HepG2 (cell line): ENCODE measurements around the gene TRIM69. TPM values are rescaled to one million over a fixed set of nuclear protein-coding genes. Genes with fewer than 3 reads are reported as not detected.

ENCODE experiments used
- ARID5B ChIP-seq: IDR thresholded peaks from 2 replicates; pipeline ENCODE4 v1.4.0; 2020; ENCODE audit warnings: mild to moderate bottlenecking, missing genetic modification reagents
- ATF2 ChIP-seq: sonication (generic); formaldehyde crosslinking; IDR thresholded peaks from 2 replicates; pipeline ENCODE4 v1.4.0; 2020; ENCODE audit warnings: missing genetic modification reagents
- FOXA1 ChIP-seq, 2 experiments: fragments of 450-650 bp in 1 of 2; sonication (generic) in 1 of 2; formaldehyde crosslinking in 1 of 2; IDR thresholded peaks; 2 replicates each; pipeline versions ENCODE4 v1.4.0 to v1.6.1; 2016 to 2020; ENCODE audit warnings: missing genetic modification reagents in 1 of 2
- FOXP4 ChIP-seq: sonication (generic); formaldehyde crosslinking; IDR thresholded peaks from 2 replicates; pipeline ENCODE4 v1.4.0; 2020; ENCODE audit warnings: missing genetic modification reagents
- HIC2 ChIP-seq: sonication (generic); formaldehyde crosslinking; IDR thresholded peaks from 2 replicates; pipeline ENCODE4 v1.9.0; 2022; ENCODE audit warnings: low read depth, missing genetic modification reagents
- IKZF5 ChIP-seq: IDR thresholded peaks from 2 replicates; pipeline ENCODE4 v1.6.1; 2018; ENCODE audit warnings: missing genetic modification reagents, mild to moderate bottlenecking, missing compliant biosample characterization
- MAZ ChIP-seq, 2 experiments: sonication (generic) in 1 of 2; formaldehyde crosslinking in 1 of 2; IDR thresholded peaks; 2 replicates each; pipeline versions ENCODE4 v1.5.0 to v1.6.1; 2012 to 2020; ENCODE audit warnings: low read depth in 2 of 2, mild to moderate bottlenecking in 2 of 2, borderline replicate concordance in 1 of 2, improper control_type of control experiment in 1 of 2, low read length in 1 of 2, missing genetic modification reagents in 1 of 2, moderate library complexity in 1 of 2
- MEF2D ChIP-seq: sonication (generic); formaldehyde crosslinking; IDR thresholded peaks from 2 replicates; pipeline ENCODE4 v1.5.1; 2020; ENCODE audit warnings: mild to moderate bottlenecking, missing genetic modification reagents
- NFE2L1 ChIP-seq: sonication (generic); formaldehyde crosslinking; IDR thresholded peaks from 2 replicates; pipeline ENCODE4 v1.4.0; 2020; ENCODE audit warnings: missing genetic modification reagents, mild to moderate bottlenecking, borderline replicate concordance
- NR2F2 ChIP-seq: IDR thresholded peaks from 2 replicates; pipeline ENCODE4 v1.6.1; 2012; ENCODE audit warnings: low read depth, inconsistent platforms, borderline replicate concordance
- PRPF4 ChIP-seq: fragments of 200-400 bp; formaldehyde crosslinking; IDR thresholded peaks from 2 replicates; pipeline ENCODE4 v1.6.1; 2016; ENCODE audit warnings: low read length, low read depth; ENCODE audit not compliant: poor library complexity, severe bottlenecking
- RFX1 ChIP-seq: fragments of 450-650 bp; IDR thresholded peaks from 2 replicates; pipeline ENCODE4 v1.6.1; 2017
- ZFP91 ChIP-seq: sonication (generic); formaldehyde crosslinking; IDR thresholded peaks from 2 replicates; pipeline ENCODE4 v1.9.0; 2022; ENCODE audit warnings: missing genetic modification reagents, mild to moderate bottlenecking, borderline replicate concordance
- ZNF235 ChIP-seq: sonication (generic); formaldehyde crosslinking; IDR thresholded peaks from 2 replicates; pipeline ENCODE4 v1.8.1; 2023; ENCODE audit warnings: mild to moderate bottlenecking, missing genetic modification reagents, borderline replicate concordance
- ZNF576 ChIP-seq: sonication (generic); formaldehyde crosslinking; IDR thresholded peaks from 2 replicates; pipeline ENCODE4 v1.4.0; 2020; ENCODE audit warnings: mild to moderate bottlenecking, missing genetic modification reagents
- polyA plus RNA-seq, 8 experiments: library from polyadenylated mRNA; depleted of rRNA in 3 of 8; stranded (reverse) in 7 of 8; unstranded in 1 of 8; fragments of >200 nt; fragmentation: Illumina TruSeq in 4 of 8; extraction: Trizol in 4 of 8; gene quantifications; 2 replicates each; pipeline versions ENCODE4 v1.2.1 to v1.2.3, GENCODE V29; 2011 to 2016; ENCODE audit warnings: low read depth in 4 of 8, missing spikeins in 1 of 8, mixed read lengths in 1 of 8; ENCODE audit not compliant: insufficient read depth in 1 of 8
- total RNA-seq, 5 experiments: library from RNA; depleted of rRNA; stranded (reverse); fragments of >200 nt; fragmentation: Illumina TruSeq; extraction: Trizol; gene quantifications; 2 replicates each; pipeline ENCODE4 v1.2.3, GENCODE V29; 2016; ENCODE audit warnings: low read depth in 1 of 5

Gene TRIM69
- total and polyA plus RNA-seq, 2 of the 13 experiments (the other 11 are each of a cell fraction or from before 2014, with no cell fraction given) = 2.6 to 3.2 TPM

GRCh38 chr15:44812029-44812517 lies 75.7 kb downstream of the TRIM69 start (continued):
- 0 out of 2 replicates have a peak, but pooled peaks have one; percentile 55 for TF ChIP-seq MAZ (IDR thresholded peaks at IDR 0.05; ENCODE audit: borderline replicate concordance, low read depth, low read length)
- TF ChIP-seq MAZ (CRISPR knock-in tag; IDR thresholded peaks at IDR 0.05; ENCODE audit: low read depth) = 0 out of 2 replicates have a peak, but pooled peaks have one; percentile 58
- peak; percentile 60; the same call in 1 of the 2 replicates for TF ChIP-seq MEF2D
- no peak for TF ChIP-seq NFE2L1 (CRISPR knock-in tag)
- no peak for TF ChIP-seq FOXA1 (IDR thresholded peaks at IDR 0.05)
- peak; percentile 81; the same call in 1 of the 2 replicates for TF ChIP-seq FOXA1 (CRISPR knock-in tag; IDR thresholded peaks at IDR 0.05)
- peak; percentile 96 for TF ChIP-seq FOXP4 (CRISPR knock-in tag)
- no peak for TF ChIP-seq ZFP91 (CRISPR knock-in tag)
- peak; percentile 98 for TF ChIP-seq HIC2 (CRISPR knock-in tag)
- no peak for TF ChIP-seq RFX1
- TF ChIP-seq ATF2 (CRISPR knock-in tag) = peak; percentile 57; the same call in 1 of the 2 replicates
- TF ChIP-seq NR2F2 = 0 out of 2 replicates have a peak, but pooled peaks have one; percentile 21
- TF ChIP-seq ARID5B = peak; percentile 89
- TF ChIP-seq IKZF5 (CRISPR knock-in tag) = peak; percentile 58
- TF ChIP-seq PRPF4 = peak; percentile 56
- 0 out of 2 replicates have a peak, but pooled peaks have one; percentile 49 for TF ChIP-seq ZNF235
- no peak for TF ChIP-seq ZNF576 (CRISPR knock-in tag)
